ENCODE measurements around the gene PSMA2.

The PSMA2 gene

DNA sequence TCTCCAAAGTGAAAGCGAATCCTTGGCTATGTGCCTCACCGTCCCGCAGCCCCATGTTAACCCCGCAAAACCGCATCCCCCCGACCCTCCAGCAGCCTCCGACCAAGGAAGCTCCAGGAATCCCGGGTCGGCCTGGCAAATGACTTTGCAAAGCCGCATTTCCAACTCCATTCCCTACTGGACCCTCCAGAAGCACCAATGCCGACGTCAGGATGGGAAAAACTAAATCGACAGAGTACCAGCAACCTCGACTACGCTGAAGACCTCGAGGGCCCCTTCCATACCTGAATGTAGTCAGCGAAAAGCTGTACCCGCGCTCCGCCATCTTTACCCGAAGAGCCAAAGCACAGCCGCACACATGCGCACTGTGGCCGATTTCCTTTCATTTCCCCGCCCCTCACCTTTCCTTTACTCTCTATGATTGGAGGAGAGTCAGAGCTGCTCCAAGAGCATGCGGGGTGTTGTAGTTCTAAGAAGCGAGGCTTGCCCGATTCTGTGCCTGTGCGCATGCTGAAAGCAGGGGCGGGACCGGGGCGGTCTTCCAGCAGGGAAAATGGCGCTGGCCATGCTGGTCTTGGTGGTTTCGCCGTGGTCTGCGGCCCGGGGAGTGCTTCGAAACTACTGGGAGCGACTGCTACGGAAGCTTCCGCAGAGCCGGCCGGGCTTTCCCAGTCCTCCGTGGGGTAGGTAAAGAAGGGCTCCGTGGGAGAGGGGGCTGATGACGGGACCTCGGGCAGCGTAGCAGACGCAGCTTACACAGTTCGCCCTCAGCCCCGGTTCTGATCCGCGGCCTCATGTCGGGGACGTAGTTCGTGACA is at the start of gene PSMA2, which contains the start of gene MRPL32:
Gene PSMA2 (minus strand): TSS at position 341 of the 818 bp plus-strand sequence. CDS start 16 bp downstream, at position 325.
Gene MRPL32 (plus strand): TSS at position 543 of the 818 bp plus-strand sequence. CDS start 11 bp downstream, at position 554.
- peak; percentile 80 to 95 for DNase-seq (ENCODE audit: low read depth in 1 of 2, low spot score in 1 of 2)

- no peak for DNase-seq (ENCODE audit: low read depth in 1 of 2, low spot score in 1 of 2)
Observed at GRCh38 chr7:42981601-42982000, 49.6 kb upstream of the PSMA2 start.

GRCh38 chr7:42980514-42980913 is 48.5 kb upstream of the PSMA2 start:
- DNase-seq (ENCODE audit: low read depth in 1 of 2, low spot score in 1 of 2): no peak

GRCh38 chr7:42980084-42980483 is 48.1 kb upstream of the PSMA2 start:
- DNase-seq (ENCODE audit: low read depth in 1 of 2, low spot score in 1 of 2): no peak

- no peak for DNase-seq (ENCODE audit: low read depth in 1 of 2, low spot score in 1 of 2)
Observed at GRCh38 chr7:42978496-42978895, 46.5 kb upstream of the PSMA2 start.

DNA sequence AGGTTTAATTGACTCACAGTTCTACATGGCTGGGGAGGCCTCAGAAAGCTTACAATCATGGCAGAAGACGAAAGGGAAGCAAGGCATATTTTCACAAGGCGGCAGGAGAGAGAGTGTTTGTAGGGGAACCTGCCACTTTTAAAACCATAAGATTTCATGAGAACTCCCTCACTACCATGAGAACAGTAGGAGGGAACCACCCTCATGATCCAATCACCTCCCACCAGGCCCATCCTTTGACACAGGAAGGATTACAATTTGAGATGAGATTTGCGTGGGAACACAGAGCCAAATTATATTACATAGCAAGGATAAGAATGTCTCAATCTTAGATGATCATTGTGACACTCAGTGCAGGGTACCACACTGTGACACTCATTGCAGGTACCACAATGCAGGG is 44.4 kb upstream of the PSMA2 start:
- no peak for DNase-seq (ENCODE audit: low read depth in 1 of 2, low spot score in 1 of 2)

- no peak for DNase-seq (ENCODE audit: low read depth in 1 of 2, low spot score in 1 of 2)
Observed at GRCh38 chr7:42972699-42973500, 40.9 kb upstream of the PSMA2 start.

GRCh38 chr7:42967391-42967790 is 35.4 kb upstream of the PSMA2 start:
- no peak for DNase-seq (ENCODE audit: low read depth in 1 of 2, low spot score in 1 of 2)

GRCh38 chr7:42964849-42965805 is 33.2 kb upstream of the PSMA2 start:
- DNase-seq (ENCODE audit: low read depth in 1 of 2, low spot score in 1 of 2): no peak

DNA sequence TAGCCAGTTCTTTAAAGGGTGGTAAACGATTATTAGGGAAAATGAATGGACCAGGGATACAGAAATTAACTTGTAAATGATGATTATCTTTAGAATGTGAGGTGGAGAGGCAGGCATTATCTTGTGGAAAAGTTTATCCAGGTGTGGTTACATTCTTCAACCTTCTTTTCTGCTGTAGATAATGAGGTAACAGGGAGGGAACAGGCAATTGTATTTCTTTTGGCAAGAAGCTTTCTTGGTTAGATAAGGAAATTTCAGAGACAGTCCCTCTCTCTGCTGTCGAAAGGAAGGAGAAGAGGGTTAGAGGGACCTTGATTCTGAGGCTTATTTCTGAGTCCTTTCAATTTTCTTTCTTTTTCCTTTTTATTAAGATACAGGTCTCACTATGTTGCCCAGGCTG is 32.3 kb upstream of the PSMA2 start:
- no peak for DNase-seq (ENCODE audit: low read depth in 1 of 2, low spot score in 1 of 2)

DNA sequence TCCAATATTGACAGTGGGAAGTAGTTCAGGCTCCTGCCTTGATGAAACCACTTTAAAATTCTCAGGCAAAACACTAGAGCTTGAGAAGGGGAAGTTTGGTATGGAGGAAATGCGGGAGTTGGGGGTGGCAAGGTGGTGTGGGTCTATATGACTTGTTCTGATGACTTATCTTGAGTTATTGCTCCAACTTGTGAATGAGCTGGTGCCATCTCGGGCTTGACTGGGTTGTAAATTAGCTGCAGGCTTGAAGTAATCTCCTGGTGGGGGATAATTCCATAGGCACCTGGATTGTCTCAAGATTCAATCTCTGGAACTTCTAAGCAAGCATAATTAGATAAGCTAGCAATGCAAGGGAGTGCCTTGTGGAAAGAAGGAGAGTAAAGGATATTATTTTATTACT is 29.2 kb upstream of the PSMA2 start:
- DNase-seq (ENCODE audit: low read depth in 1 of 2, low spot score in 1 of 2): no peak

DNA sequence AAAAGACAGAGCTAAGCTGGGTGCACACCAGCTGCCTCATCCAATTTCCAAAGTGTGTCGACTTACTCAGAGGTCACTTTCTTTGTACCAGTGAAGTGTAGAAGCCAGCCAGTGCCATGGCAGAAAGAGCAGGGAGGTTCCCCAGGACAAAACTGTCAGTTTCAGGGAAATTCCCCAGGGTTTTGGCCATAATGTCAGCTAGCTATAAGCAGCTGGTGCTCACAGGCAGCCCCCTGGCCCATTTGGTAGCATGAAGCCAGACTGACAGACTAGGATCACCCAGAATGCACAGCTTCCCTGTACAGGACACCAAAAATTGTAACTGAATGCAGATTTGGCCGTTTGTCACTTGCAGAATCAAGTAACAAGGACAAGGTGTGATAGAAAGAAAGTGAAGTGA is 28.8 kb upstream of the PSMA2 start:
- no peak for DNase-seq (ENCODE audit: low read depth in 1 of 2, low spot score in 1 of 2)

- DNase-seq (ENCODE audit: low read depth in 1 of 2, low spot score in 1 of 2): no peak
Observed at GRCh38 chr7:42959549-42959948, 27.6 kb upstream of the PSMA2 start.

DNA sequence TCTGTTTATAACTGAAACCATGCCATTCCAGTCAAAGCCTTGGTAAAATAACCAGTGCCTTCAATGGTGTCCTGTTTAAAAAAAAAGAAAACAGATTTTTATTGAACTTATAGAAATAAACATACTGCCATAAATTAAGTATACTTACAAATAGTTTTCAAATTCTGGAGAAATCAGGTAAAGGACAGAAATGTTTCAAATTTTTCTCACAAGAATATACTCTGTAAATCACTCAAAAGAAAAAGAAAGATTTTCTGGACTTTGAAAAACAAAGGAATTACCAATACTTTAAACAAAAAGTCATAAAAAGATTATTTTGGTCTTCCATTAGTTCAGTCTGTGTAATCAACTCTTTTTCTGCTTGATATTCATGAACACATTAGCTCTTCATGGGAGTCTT is 24.1 kb upstream of the PSMA2 start:
- DNase-seq (ENCODE audit: low read depth in 1 of 2, low spot score in 1 of 2): no peak

DNA sequence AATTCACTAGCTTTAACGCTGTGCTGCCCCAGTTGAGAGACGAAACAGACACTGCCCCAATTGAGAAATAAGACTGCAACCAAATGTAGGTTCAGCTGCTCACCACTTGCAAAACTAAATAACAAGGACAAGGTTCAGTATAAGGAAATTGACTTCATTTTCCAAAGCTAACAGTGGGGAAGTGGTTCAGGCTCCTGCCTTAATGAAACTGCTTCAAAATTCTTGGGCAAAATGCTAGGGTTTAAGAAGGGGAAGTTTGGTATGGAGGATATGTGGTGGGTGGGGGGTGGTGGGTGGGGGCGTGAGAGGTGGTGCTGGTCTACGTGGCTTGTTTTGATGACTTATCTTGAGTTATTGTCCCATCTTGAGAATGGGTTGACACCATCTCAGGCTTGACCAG is 22.0 kb upstream of the PSMA2 start:
- DNase-seq (ENCODE audit: low read depth in 1 of 2, low spot score in 1 of 2): no peak

- DNase-seq (ENCODE audit: low read depth in 1 of 2, low spot score in 1 of 2): no peak
Observed at GRCh38 chr7:42952328-42952727, 20.4 kb upstream of the PSMA2 start.

GRCh38 chr7:42950417-42950816 is 18.4 kb upstream of the PSMA2 start:
- no peak for DNase-seq (ENCODE audit: low read depth in 1 of 2, low spot score in 1 of 2)

GRCh38 chr7:42947521-42947920 is 15.5 kb upstream of the PSMA2 start:
- no peak for DNase-seq (ENCODE audit: low read depth in 1 of 2, low spot score in 1 of 2)

DNA sequence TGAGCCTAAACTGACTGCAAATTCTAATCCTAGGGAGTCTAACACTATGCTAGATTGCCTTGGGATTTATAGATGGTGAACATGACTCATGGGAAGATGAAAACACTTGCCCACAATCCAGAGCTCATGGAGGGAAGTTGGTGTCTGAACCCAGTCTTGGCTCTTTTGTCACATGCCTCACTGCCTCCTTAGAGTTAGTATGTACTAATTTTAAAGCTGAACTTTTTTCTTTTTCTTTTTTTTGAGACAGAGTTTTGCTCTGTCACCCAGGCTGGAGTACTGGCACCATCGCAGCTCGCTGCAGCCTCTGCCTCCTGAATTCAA is 14.6 kb upstream of the PSMA2 start:
- no peak for DNase-seq (ENCODE audit: low read depth in 1 of 2, low spot score in 1 of 2)

GRCh38 chr7:42945821-42946626 is 14.1 kb upstream of the PSMA2 start:
- DNase-seq (ENCODE audit: low read depth in 1 of 2, low spot score in 1 of 2): no peak
